ENCODE measurements around the gene SLC25A21. TPM values are rescaled to one million over a fixed set of nuclear protein-coding genes. Genes with fewer than 3 reads are reported as not detected.

Gene SLC25A21
- total and polyA plus RNA-seq, 2 of the 13 experiments (the other 11 are each of a cell fraction or from before 2014, with no cell fraction given) = 1.9 to 2.9 TPM

DNA sequence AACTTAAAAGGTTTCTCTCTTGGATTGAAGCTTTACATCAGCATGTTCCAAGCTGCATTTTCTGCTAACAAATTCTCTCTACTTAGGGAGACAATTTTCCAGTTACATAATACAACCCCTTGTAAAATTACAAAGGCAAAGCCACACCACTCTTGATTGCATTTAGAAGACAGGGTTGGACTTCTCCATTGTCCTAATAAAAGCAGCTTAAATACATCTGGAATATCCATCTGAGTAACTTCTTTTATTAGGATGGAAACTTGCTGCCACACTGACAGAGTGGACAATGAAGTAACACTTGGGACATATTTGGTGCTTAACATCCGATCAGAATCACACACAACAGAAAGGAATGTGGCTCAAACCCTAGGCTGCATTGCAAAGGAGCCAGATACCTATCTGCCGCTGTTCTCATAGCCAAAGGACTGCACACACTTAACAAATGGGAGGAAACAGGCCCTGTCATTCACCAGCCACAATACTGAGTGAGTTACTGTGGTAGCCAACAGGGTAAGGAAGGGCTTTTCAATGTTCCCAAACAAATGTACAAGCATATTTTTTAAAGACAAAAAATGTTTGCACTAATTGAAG lies 353.5 kb downstream of the SLC25A21 start:
- Histone ChIP-seq H3K4me3 (replicated peaks in 1 of 3; ENCODE audit: insufficient read depth in 1 of 3, low read depth in 2 of 3, low read length in 3 of 3) (no peak overlapping the region), H3K9ac (ENCODE audit: insufficient read depth, low read depth, low read length) (no peak overlapping the region), H3K27ac (ENCODE audit: extremely low read length, insufficient read depth, low read length) (no peak overlapping the region), H3K79me2 (ENCODE audit: insufficient read depth, low read length) (no peaks in the 10 kb centered on the region), H3K4me1 (ENCODE audit: insufficient read depth, low read length) (no peaks in the 10 kb centered on the region), H3K9me3 (ENCODE audit: low read length) (no peaks in the 10 kb centered on the region), H4K20me1 (ENCODE audit: insufficient read depth, low read length) (no peaks in the 10 kb centered on the region), H2AFZ (ENCODE audit: low read length) (no peak overlapping the region), H3K27me3 (ENCODE audit: control insufficient read depth in 1 of 2, insufficient read depth in 2 of 2, low read length in 2 of 2) (no peaks in the 10 kb centered on the region), H3K4me2 (ENCODE audit: low read depth, low read length) (no peak overlapping the region), H3K36me3 (replicated peaks in 1 of 2; ENCODE audit: control insufficient read depth in 1 of 2, insufficient read depth in 2 of 2, low read length in 2 of 2) (no peaks in the 10 kb centered on the region)
- CTCF ChIA-PET (ENCODE audit: low intra/inter-chr PET ratio, low total read pairs) = no interaction called here
- in situ Hi-C loops (cut with HindIII; ENCODE audit: extremely low pct_ligation_motif_present, low pct_unique_long_range_greater_than_20kb) = no loop called here
- POLR2A ChIA-PET = no interaction called here
- no TSS peak for BruUV-seq (replicated peaks)
- no peak; the same call in 2 of the 3 replicates for ATAC-seq
- DNase-seq (ENCODE audit: low spot score) = no peak
- 0% methylated on average over 2 of the region's 2 CpGs for WGBS (ENCODE audit: low lambda C conversion rate)
- intact Hi-C loops (cut with micrococcal nuclease; ENCODE audit: unreplicated experiment) = no loop called here
- FAIRE-seq = no peak
- TF ChIP-seq GPN1 (CRISPR knock-in tag; IDR thresholded peaks at IDR 0.05; ENCODE audit: borderline replicate concordance) (no peak), ZBTB8A (CRISPR knock-in tag; IDR thresholded peaks at IDR 0.05; ENCODE audit: borderline replicate concordance, low read depth) (no peak), ZNF432 (CRISPR knock-in tag; IDR thresholded peaks at IDR 0.05; ENCODE audit: borderline replicate concordance) (no peak), STAT5B (CRISPR knock-in tag; IDR thresholded peaks at IDR 0.05) (no peak), PREB (CRISPR knock-in tag; IDR thresholded peaks at IDR 0.05) (no peak), ZNF318 (CRISPR knock-in tag; IDR thresholded peaks at IDR 0.05) (no peak), SAFB2 (CRISPR knock-in tag; IDR thresholded peaks at IDR 0.05; ENCODE audit: borderline replicate concordance, low read depth) (no peak), JDP2 (CRISPR knock-in tag; IDR thresholded peaks at IDR 0.05; ENCODE audit: borderline replicate concordance) (no peak)
- TF ChIP-seq, protein P1, sequence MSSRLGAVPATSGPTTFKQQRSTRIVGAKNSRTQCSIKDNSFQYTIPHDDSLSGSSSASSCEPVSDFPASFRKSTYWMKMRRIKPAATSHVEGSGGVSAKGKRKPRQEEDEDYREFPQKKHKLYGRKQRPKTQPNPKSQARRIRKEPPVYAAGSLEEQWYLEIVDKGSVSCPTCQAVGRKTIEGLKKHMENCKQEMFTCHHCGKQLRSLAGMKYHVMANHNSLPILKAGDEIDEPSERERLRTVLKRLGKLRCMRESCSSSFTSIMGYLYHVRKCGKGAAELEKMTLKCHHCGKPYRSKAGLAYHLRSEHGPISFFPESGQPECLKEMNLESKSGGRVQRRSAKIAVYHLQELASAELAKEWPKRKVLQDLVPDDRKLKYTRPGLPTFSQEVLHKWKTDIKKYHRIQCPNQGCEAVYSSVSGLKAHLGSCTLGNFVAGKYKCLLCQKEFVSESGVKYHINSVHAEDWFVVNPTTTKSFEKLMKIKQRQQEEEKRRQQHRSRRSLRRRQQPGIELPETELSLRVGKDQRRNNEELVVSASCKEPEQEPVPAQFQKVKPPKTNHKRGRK (CRISPR knock-in tag; IDR thresholded peaks at IDR 0.05) = no peak
